GM21619 (cell line): ENCODE data around the gene PTN.
"Not testable (repeated sequence)": the region's sequence is repeated elsewhere in the genome, so short reads cannot be mapped to it uniquely, and the experiment has no call there.

ENCODE experiments used
- ATAC-seq: cut with Tn5 transposase; IDR thresholded peaks from one replicate; pipeline ENCODE4 v1.9.1; 2021; ENCODE audit not compliant: unreplicated experiment

The PTN gene

GRCh38 chr7:137268001-137268865, 75.3 kb downstream of the PTN start:
- not testable (repeated sequence) for ATAC-seq

GRCh38 chr7:137266764-137267163, 76.8 kb downstream of the PTN start:
- no peak for ATAC-seq

GRCh38 chr7:137265480-137265879, 78.1 kb downstream of the PTN start:
- ATAC-seq = not testable (repeated sequence)

- no peak for ATAC-seq
Observed at GRCh38 chr7:137262599-137262998, 80.9 kb downstream of the PTN start.

GRCh38 chr7:137258552-137258951, 85.0 kb downstream of the PTN start:
- ATAC-seq = no peak

GRCh38 chr7:137254766-137255165, 88.8 kb downstream of the PTN start:
- no peak for ATAC-seq

GRCh38 chr7:137245890-137246289, 97.6 kb downstream of the PTN start:
- ATAC-seq = no peak

GRCh38 chr7:137245186-137245585, 98.3 kb downstream of the PTN start:
- no peak for ATAC-seq

GRCh38 chr7:137243741-137244140, 99.8 kb downstream of the PTN start:
- ATAC-seq = no peak

GRCh38 chr7:137242616-137243015, 100.9 kb downstream of the PTN start:
- ATAC-seq = no peak

- no peak for ATAC-seq
Observed at GRCh38 chr7:137241655-137242360, 101.7 kb downstream of the PTN start.

GRCh38 chr7:137239186-137239585, 104.3 kb downstream of the PTN start:
- ATAC-seq = not testable (repeated sequence)

- no peak for ATAC-seq
Observed at GRCh38 chr7:137235434-137235833, 108.1 kb downstream of the PTN start.

GRCh38 chr7:137231167-137231566, 112.4 kb downstream of the PTN start:
- no peak for ATAC-seq

- no peak for ATAC-seq
Observed at GRCh38 chr7:137221467-137221866, 122.1 kb downstream of the PTN start.

- ATAC-seq = no peak
Observed at GRCh38 chr7:137213744-137214143, 129.8 kb downstream of the PTN start.

GRCh38 chr7:137209151-137209817, 134.2 kb downstream of the PTN start:
- no peak for ATAC-seq

GRCh38 chr7:137206770-137207169, 136.8 kb downstream of the PTN start:
- no peak for ATAC-seq

- no peak for ATAC-seq
Observed at GRCh38 chr7:137204246-137204645, 139.3 kb downstream of the PTN start.

GRCh38 chr7:137203351-137203750, 140.2 kb downstream of the PTN start:
- no peak for ATAC-seq

GRCh38 chr7:137196648-137197047, 146.9 kb downstream of the PTN start:
- ATAC-seq = no peak

- ATAC-seq = no peak
Observed at GRCh38 chr7:137195996-137196395, 147.5 kb downstream of the PTN start.
